DND-41 (cell line): ENCODE data around the gene RNF212B.
"Not testable (repeated sequence)": the region's sequence is repeated elsewhere in the genome, so short reads cannot be mapped to it uniquely, and the experiment has no call there.

ENCODE experiments used
- ATAC-seq: fragments of 200-7000 bp; cut with Tn5 transposase; 3 replicates; pipeline ENCODE4 v1.9.1; 2021; ENCODE audit warnings: low read depth; ENCODE audit not compliant: insufficient read depth
- DNase-seq: peaks from one replicate; pipeline ENCODE4 v3.0.0-alpha.2; 2020
- H2AFZ ChIP-seq: 2 replicates; pipeline ENCODE4 v1.6.0; 2012; ENCODE audit warnings: low read depth, low read length
- H3K27ac ChIP-seq: 2 replicates; pipeline ENCODE4 v1.5.1; 2012; ENCODE audit warnings: low read length, inconsistent platforms
- H3K27me3 ChIP-seq: fragments of 200-600 bp; sonication (generic); 2 replicates; pipeline ENCODE4 v1.6.0; 2012; ENCODE audit warnings: low read length, mild to moderate bottlenecking, inconsistent platforms; ENCODE audit not compliant: insufficient read depth, poor library complexity
- H3K36me3 ChIP-seq: 2 replicates; pipeline ENCODE4 v1.5.1; 2012; ENCODE audit warnings: low read length, inconsistent platforms; ENCODE audit not compliant: insufficient read depth
- H3K4me1 ChIP-seq: 2 replicates; pipeline ENCODE4 v1.5.1; 2012; ENCODE audit warnings: mild to moderate bottlenecking, low read length; ENCODE audit not compliant: insufficient read depth
- H3K4me2 ChIP-seq: 2 replicates; pipeline ENCODE4 v1.6.0; 2012; ENCODE audit warnings: mild to moderate bottlenecking, moderate library complexity, low read length, inconsistent platforms; ENCODE audit not compliant: insufficient read depth
- H3K4me3 ChIP-seq, 2 experiments: fragments of 200-600 bp in 1 of 2; shearing (Covaris generic) in 1 of 2; 2 replicates each; pipeline ENCODE4 v1.5.1; 2012 to 2016; ENCODE audit warnings: inconsistent platforms in 2 of 2, low read length in 2 of 2, mild to moderate bottlenecking in 2 of 2, low read depth in 1 of 2, moderate library complexity in 1 of 2
- H3K79me2 ChIP-seq: 2 replicates; pipeline ENCODE4 v1.6.0; 2012; ENCODE audit warnings: low read length, inconsistent platforms; ENCODE audit not compliant: insufficient read depth
- H3K9ac ChIP-seq: 2 replicates; pipeline ENCODE4 v1.6.0; 2012; ENCODE audit warnings: low read depth, mild to moderate bottlenecking, inconsistent platforms, low read length, moderate library complexity
- H3K9me3 ChIP-seq: 2 replicates; pipeline ENCODE4 v1.5.1; 2012; ENCODE audit warnings: low read length, moderate library complexity, mild to moderate bottlenecking, inconsistent platforms; ENCODE audit not compliant: insufficient read depth, severe bottlenecking
- H4K20me1 ChIP-seq: 2 replicates; pipeline ENCODE4 v1.6.0; 2012; ENCODE audit warnings: low read length; ENCODE audit not compliant: insufficient read depth
- CTCF ChIP-seq: IDR thresholded peaks from 2 replicates; pipeline ENCODE4 v1.5.1; 2012; ENCODE audit warnings: borderline replicate concordance, low read length, moderate library complexity, mild to moderate bottlenecking; ENCODE audit not compliant: poor library complexity, severe bottlenecking; ENCODE audit errors: extremely low read depth
- EZH2 ChIP-seq: IDR thresholded peaks from 3 replicates; pipeline ENCODE4 v1.6.1; 2012; ENCODE audit warnings: borderline replicate concordance, low read depth, mild to moderate bottlenecking, moderate library complexity, low read length, inconsistent platforms; ENCODE audit not compliant: severe bottlenecking

Gene RNF212B

DNA sequence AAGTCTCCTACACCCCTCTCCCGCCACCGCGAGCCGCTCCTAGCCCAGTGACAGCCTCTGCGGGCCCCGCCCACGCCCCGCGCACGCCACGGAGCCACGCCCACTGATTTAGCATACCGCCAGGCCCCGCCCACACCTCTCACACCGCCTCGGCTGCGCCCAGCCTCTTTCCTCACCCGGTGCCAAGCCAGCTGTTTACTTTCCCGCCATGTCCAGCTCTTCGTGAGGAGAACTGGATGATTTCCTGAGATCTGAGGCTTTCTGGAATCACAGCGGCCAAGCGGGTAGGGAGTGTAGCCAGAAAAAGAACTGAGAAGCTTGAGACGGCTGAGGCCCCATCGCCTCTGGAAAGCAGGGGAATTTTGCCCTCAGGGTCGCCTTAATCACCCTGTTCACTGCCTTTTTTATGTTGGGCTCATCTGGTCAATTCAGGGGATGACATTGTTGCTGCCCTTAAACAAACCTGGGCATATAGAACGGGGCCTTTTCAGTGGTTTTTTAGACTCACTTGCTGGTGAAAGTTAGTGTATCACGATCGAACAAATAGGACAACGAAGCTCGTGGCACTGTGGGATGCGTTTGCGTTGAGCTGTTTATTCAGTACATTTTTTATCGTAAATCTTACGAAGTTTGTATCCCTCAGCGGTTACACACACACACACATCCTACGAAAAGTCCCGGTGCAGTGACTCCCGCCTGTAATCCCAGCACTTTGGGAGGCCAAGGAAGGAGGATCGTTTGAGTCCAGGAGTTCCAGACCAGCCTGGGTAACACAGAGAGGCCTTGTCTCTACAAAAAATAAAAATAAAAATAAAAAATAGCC, at the start of gene RNF212B:
RNF212B (plus strand) TSS at position 165 of the 823 bp plus-strand sequence. CDS start 2,410 bp downstream, outside the sequence.
- no peaks in the 10 kb centered on the region for H3K9me3 ChIP-seq
- ATAC-seq (no peak), DNase-seq (peak; percentile 8)
- TF ChIP-seq EZH2 (no peak), CTCF (no peak)
- no peaks in the 10 kb centered on the region for H3K4me1 ChIP-seq
- no peaks in the 10 kb centered on the region for H3K36me3 ChIP-seq
- H3K27ac ChIP-seq = no peak within 1 kb of the TSS
- no peak within 1 kb of the TSS for H2AFZ ChIP-seq
- H3K27me3 ChIP-seq = peaks cover 4% of the 10 kb centered on the region
- no peak within 1 kb of the TSS for H3K4me3 ChIP-seq
- no peak within 1 kb of the TSS for H3K4me2 ChIP-seq
- no peaks in the 10 kb centered on the region for H3K79me2 ChIP-seq
- no peaks in the 10 kb centered on the region for H4K20me1 ChIP-seq
- no peak within 1 kb of the TSS for H3K9ac ChIP-seq

DNA sequence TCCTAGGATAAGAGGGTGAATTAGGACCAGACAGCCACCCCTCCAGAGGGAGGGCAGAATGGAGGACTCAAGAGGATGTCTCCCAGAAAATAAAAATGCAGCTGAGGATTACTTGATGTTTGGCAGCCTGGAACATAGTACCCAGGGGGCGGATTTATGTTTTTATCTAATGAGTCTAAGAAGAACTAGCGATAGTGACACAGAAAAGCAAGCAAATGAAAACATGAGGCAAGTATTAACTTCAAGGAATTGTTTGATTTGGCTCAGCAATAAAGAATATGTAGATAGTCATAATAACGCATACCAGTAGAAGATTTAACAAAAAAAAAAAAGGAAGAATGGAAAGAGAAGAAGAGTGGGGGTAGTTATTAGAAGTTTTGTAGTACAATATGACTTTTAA, 44.3 kb upstream of the RNF212B start:
- DNase-seq (no peak), ATAC-seq (no peak)
- no peak overlapping the region for H3K9ac ChIP-seq
- H3K79me2 ChIP-seq = no peaks in the 10 kb centered on the region
- no peaks in the 10 kb centered on the region for H4K20me1 ChIP-seq
- H3K4me2 ChIP-seq = no peak overlapping the region
- no peak overlapping the region for H3K4me3 ChIP-seq
- H3K4me1 ChIP-seq = no peaks in the 10 kb centered on the region
- TF ChIP-seq EZH2 (no peak), CTCF (no peak)
- H3K27ac ChIP-seq = no peak overlapping the region
- no peaks in the 10 kb centered on the region for H3K36me3 ChIP-seq
- H3K27me3 ChIP-seq = peaks cover 11% of the 10 kb centered on the region
- H2AFZ ChIP-seq = no peak overlapping the region
- no peaks in the 10 kb centered on the region for H3K9me3 ChIP-seq

DNA sequence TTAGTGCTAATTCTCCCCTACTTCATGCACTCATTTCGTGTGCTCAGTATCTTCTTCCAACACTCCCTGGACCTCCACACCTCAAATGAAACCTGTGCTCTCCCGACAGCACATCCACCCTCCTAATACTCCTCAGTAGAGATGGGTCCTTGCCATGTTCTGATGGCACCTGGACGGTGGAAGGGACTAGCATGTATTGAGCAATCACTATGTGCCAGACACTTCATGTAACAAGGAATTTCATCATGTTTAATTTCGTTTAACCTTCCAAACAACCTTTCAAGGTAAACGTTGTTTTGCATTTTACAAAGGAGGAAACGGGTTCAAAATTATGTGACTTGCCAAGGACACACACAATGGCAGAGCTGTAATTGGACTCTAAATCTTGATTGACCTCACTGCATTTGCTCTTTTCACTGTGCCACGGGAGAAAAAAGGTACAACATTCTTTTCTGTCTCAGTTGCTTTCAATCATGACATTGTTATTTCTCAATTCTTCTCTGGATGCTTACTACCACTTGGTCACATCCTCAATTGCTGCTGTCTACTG, 42.1 kb upstream of the RNF212B start:
- no peak overlapping the region for H3K4me2 ChIP-seq
- no peaks in the 10 kb centered on the region for H3K79me2 ChIP-seq
- ATAC-seq = no peak
- H3K4me3 ChIP-seq = no peak overlapping the region
- H3K36me3 ChIP-seq = no peaks in the 10 kb centered on the region
- no peak overlapping the region for H3K27ac ChIP-seq
- H3K4me1 ChIP-seq = no peaks in the 10 kb centered on the region
- no peak for TF ChIP-seq EZH2
- H3K27me3 ChIP-seq = peaks cover 14% of the 10 kb centered on the region
- H2AFZ ChIP-seq = no peak overlapping the region
- no peak overlapping the region for H3K9ac ChIP-seq
- no peak for DNase-seq
- no peaks in the 10 kb centered on the region for H3K9me3 ChIP-seq
- no peaks in the 10 kb centered on the region for H4K20me1 ChIP-seq

DNA sequence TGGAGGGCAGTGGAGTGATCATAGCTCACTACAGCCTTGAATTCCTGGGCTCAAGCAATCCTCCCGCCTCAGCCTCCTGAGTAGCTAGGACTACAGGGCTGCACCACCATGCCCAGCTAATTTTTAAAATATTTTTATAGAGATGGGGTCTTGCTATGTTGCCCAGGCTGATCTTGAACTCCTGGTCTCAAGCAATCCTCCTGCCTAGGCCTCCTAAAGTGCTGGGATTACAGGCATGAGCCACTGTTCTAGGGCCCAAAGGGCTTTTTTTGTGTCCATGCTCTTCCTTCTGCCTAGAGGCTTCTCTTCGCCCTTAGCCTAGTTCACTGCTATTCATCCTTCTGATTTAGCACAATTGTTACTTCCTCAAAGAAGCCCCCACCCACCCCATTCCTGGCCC, 41.2 kb upstream of the RNF212B start:
- H3K27me3 ChIP-seq = peaks cover 14% of the 10 kb centered on the region
- H2AFZ ChIP-seq, H3K36me3 ChIP-seq: not testable (repeated sequence)

DNA sequence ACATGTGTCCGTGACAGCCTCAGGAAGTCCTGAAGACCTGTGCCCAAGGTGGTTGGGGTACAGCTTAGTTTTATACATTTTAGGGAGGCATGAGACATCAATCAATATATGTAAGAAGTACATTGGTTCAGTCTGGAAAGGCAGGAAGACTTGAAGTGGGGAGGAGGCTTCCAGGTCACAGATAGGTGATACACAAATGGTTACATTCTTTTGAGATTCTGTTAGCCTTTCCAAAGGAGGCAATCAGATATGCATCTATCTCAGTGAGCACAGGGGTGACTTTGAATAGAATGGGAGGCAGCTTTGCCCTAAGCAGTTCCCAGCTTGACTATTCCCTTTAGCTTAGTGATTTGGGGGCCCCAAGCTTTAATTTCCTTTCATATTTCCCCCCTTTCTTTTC, 38.6 kb upstream of the RNF212B start:
- H4K20me1 ChIP-seq, H3K4me1 ChIP-seq, H3K9ac ChIP-seq, H3K4me3 ChIP-seq, H2AFZ ChIP-seq, DNase-seq, H3K4me2 ChIP-seq, H3K27ac ChIP-seq, H3K79me2 ChIP-seq, H3K9me3 ChIP-seq, H3K27me3 ChIP-seq, H3K36me3 ChIP-seq, ATAC-seq: not testable (repeated sequence)

More for the DNA sequence above, 41.2 kb upstream of the RNF212B start:
- DNase-seq, H3K4me3 ChIP-seq, H3K9me3 ChIP-seq, H3K9ac ChIP-seq, H3K4me2 ChIP-seq, H4K20me1 ChIP-seq, H3K27ac ChIP-seq, H3K79me2 ChIP-seq, ATAC-seq, H3K4me1 ChIP-seq: not testable (repeated sequence)
